Activated CD4-positive, CD25-positive, alpha-beta regulatory T cell treated with anti-CD3 and anti-CD28 coated beads, Interleukin-2, amount 50 U/mL, for 24 hours (primary cell): ENCODE measurements around the gene RAPGEF6.
"Not testable (repeated sequence)": the region's sequence is repeated elsewhere in the genome, so short reads cannot be mapped to it uniquely, and the experiment has no call there.

Source experiments
- ATAC-seq, 2 donors: fragments of 150-1000 bp; cut with Tn5 transposase; one replicate each; pipeline ENCODE4 v1.10.0; 2021; ENCODE audit warnings: mild to moderate bottlenecking in 1 of 2, moderate library complexity in 1 of 2

RAPGEF6 gene

DNA sequence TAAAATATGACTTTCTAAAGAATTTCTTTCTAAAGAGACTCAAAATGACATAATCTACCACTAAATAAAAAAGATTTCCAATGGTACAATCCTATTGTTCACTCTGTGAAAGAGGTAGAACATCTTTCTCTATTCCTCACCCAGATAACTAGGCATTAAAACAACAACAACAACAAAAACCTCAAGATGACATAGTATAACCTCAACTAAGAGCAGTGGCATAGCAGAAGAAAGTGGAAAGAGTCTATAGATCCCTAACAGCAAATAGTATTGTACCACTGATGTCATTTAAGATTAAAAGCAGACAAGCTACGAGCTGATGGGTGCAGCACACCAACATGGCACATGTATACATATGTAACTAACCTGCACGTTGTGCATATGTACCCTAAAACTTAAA is 29.9 kb downstream of the RAPGEF6 start:
- ATAC-seq, result no peak

DNA sequence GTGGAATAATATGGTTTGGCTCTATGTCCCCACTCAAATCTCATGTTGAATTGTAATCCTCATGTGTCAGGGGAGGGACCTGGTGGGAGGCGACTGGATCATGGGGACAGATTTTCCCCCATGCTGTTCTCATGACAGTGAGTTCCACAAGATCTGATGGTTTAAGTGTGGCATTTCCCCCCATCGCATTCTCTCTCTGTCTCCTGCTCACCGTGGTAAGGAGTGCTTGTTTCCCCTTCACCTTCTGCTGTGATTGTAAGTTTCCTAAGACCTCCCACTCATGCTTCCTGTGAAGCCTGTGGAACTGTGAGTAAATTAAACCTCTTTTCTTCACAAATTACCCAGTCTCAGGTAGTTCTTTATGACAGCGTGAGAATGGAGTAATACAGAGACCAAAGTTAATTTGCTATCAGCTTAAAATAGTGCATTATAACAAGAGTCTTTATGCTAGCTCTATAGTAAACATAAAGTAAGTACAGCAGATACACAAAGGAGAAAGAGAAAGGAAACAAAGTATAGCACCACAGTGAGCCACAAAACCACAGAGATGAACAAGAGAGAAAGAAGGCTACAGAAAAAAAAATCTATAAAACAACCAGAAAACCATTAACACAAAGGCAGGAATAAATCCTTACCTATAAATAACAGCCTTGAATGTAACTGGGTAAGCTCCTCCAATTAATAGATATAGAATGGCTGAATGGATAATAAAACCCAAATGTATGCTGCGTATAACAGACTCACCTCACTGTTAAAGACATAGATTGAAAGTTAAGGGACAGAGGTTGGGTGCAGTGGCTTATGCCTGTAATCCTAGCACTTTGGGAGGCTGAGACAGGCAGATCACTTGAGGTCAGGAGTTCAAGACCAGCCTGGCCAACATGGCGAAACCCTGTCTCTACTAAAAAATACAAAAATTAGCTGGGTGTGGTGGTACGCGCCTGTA is 39.7 kb downstream of the RAPGEF6 start:
- ATAC-seq, result peak; percentile 67 to 85

DNA sequence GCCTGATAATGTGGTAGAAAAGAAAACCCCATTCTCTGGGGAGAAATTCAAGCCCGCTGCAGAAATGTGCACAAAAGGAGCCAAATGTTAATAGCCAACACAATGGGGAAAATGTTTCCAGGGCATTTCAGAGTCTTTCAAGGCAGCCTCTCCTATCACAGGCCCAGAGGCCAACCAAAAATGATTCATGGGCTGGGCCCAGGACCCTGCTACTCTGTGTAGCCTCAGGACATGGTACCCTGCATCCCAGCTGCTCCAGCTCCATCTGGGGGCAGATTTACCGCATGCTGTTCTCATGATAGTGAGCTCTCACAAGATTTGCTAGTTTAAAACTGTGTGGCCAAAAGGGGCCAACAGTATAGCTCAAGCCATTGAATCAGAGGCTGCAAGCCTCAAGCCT is 41.1 kb downstream of the RAPGEF6 start:
- ATAC-seq, result no peak

DNA sequence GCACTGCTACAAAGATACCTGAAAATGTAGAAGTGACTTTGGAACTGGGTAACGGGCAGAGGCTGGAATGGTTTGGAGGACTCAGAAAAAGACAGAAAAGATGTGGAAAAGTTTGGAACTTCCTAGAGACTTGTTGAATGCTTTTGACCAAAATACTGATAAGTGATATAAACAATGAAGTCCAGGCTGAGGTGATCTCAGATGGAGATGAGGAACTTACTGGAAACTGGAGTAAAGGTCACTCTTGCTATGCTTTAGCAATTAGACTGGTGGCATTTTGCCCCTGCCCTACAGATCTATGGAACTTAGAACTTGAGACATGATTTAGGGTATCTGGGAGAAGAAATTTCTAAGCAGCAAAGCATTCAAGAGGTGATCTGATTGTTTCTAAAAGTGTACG is 41.6 kb downstream of the RAPGEF6 start:
- not testable (repeated sequence) for ATAC-seq

DNA sequence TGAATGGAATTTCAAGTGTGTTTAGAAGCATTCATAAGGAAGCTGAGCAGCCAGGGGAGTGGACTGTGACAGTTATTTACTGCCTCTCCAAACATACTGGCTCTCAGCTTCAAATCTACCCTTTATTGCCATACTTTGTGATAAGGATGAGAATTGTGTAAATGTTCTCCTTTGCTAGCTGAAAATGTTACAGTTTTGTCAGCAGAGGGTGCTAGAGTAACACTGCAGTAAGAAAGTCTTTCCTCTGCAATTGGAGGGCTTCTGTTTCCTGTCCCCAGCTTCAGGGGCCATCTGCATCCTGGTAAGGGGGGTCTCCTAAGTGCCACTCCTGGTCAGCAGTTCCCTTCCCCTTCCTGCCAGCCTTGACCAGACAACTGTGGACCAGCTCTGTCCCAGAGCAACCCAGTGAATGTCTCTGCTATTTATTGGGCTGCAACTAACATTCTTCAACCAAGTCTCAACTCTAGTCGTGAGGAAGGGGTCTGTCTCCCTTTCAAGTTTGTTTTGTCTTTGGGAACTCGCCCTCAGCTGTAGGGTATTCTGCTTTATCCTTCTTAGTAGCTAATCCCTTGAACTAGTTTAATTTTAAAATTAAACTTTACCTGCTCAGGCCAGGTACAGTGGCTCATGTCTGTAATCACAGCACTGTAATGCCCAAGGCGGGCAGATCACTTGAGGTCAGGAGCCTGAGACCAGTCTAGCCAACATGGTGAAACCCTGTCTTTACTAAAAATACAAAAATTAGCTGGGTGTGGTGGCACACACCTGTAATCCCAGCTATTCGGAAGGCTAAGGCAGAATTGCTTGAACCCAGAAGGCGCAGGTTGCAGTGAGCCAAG is 45.3 kb downstream of the RAPGEF6 start:
- peak in 1 of 2 donors; percentile 35 for ATAC-seq

DNA sequence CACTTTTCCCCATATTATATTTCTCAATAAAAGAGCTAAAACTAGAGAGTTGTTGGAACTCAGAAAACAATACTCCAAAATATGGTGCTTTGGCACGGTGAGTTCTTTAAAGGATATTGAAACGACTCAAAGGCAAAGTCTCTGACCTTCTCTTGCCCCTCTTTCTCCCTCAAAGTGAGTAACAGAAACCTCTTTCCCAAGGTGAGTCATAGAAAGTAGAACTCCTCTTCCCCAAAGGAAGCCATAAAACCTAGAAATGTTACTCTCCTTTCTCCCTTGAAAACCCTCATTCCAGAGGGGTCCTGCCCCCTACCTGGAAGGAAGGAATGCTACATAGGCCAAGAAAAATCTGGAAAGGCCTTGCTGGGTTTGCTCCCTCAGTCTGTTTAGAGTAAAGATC is 47.5 kb downstream of the RAPGEF6 start:
- no peak for ATAC-seq

DNA sequence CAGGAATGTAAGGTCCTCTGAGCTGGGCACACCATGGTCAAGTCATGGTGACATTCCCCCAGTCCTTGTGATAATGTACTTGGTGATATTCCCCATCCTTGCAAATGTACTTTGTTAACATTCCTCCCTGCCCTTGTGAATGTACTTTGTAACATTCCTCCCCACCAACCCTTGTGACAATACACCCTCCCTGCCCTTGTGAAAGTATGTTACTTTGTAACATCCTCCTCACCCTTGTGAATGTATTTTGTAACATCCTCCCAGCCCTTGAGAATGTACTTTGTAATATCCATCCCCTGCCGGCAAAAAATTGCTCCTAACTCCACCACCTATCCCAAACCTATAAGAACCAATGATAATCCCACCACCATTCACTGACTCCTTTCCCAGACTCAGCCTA is 53.3 kb downstream of the RAPGEF6 start:
- no peak for ATAC-seq

DNA sequence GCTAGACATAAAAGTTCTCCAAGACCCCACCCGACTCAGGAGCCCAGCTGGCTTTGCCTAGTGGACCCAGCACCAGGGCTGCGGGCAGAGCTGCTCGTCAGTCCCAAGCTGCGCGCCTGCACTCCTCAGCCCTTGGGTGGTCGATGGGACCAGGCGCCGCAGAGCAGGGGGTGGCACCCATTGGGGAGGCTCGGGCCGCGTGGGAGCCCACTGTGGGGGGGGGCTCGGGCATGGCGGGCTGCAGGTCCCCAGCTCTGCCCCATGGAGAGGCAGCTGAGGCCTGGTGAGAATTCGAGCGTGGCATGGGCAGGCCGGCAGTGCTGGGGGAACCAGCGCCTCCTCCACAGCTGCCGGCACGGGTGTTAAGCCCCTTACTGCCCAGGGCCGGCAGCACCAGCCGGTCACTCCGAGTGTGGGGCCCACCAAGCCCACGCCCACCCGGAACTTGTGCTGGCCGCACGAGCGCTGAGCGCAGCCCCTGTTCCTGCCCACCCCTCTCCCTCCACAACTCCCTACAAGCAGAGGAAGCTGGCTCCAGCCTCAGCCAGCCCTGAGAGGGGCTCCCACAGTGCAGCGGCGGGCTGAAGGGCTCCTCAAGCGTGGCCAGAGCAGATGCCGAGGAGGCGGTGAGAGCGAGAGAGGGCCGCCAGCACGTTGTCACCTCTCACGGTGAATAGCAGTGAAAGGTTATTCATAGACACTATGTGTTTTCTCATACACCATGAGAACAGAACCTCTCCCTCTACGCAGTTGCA is 54.9 kb downstream of the RAPGEF6 start:
- no peak for ATAC-seq

DNA sequence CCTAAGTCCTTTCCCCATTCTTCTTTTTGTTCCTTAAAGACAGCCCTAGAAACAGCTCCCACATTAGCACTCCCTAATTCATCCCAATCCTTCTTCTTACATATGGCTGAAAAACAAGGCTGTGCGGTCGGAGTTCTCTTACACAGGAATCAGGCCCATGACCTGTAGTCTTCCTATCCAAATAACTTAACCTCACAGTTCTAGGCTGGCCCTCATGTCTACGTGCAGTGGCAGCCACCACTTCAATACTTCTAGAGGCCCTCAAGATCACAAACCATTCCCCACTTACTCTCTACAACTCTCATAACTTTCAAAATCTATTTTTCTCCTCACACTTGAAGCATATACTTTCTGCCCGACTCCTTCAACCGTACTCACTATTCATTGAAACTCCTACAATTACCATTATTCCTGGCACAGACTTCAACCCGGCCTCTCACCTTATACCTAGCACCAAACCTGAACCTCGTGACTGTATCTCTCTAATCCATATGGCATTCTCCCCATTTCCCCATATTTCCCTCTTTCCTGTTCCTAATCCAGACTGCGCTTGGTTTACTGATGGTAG is 59.3 kb downstream of the RAPGEF6 start:
- no peak for ATAC-seq

DNA sequence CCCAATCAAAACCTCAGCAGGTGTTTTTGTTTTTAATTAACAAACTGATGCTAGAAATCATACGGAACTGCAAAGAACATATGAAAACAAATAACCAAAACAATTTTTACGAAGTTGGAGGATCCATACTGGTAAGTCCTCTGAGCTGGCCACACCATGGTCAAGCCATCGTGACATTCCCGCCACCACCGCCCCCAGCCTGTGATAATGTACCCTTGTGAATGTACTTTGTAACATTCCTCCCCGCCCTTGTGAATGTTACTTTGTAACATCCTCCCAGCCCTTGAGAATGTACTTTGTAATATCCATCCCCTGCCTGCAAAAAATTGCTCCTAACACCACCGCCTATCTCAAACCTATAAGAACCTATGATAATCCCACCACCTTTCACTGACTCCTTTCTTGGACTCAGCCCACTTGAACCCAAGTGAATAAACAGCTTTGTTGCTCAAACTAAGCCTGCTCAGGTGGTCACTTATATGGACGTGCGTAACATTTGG is 63.3 kb downstream of the RAPGEF6 start:
- ATAC-seq, result no peak

DNA sequence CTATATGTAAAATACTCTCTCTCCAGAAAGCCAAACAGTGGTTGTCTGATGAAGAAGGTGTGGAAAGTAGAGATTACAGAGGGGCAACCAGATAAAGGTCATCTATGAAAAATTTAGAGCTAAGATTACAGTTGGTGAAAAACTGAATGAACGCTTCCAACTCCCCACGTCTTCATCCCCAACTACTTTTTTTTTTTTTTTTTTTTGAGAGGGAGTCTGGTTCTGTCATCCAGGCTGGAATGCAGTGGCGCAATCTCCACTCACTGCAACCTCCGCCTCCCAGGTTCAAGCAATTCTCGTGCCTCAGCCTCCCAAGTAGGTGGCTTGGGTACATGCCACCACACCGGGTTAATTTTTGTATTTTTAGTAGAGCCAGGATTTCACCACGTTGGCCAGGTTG is 64.3 kb downstream of the RAPGEF6 start:
- no peak for ATAC-seq

DNA sequence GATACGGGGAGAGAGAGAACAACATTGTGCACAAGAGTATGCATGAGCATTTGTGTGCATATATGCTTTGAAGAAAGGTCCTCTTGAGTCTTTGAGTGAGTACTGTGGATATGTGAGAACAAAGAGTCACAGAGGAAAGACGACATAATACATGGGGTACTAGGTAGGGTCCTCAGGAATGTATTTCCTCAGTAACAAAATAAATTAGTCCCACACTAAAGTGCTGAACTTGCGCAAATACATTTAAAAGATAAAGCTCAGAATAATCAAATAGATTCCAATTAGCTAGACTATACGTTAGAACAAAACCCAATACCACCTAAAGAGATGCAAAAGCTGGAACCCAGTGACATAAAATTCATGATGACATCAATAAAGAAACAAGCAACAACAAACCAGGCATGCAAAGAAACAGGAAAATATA is 70.8 kb downstream of the RAPGEF6 start:
- no peak for ATAC-seq

DNA sequence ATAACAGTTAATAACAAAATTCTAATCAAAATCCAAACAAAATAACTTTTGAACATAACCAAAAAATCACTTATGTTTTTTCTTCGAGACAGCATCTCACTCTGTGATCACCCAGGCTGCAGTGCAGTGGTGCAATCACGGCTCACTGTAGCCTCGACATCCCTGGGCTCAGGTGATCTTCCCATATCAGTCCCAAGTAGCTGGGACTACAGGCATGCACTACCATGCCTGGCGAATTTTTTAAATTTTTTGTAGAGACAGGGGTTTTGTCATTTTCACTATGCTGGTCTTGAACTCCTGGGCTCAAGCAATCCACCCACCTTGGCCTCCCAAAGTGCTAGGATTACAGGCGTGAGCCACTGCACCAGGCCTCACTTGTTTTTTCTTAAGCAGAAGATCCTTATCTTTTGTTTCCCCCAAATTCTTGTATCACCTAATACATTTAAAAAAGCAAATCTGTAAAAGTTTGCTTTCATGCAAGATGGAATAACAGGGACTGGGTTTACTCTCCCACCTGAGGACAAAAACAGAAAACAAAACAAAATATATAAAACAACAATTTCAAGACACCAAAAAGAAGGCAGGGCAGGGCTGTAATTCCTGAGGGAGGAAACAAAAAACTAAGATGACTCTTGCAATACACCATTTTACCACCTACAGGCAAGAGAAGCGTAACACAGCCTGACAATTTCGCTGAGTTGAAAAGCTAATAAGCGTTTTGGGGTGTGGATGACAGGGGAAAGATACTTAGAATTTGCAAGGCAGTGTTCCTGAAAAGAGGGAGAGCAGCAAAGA is 71.4 kb downstream of the RAPGEF6 start:
- no peak for ATAC-seq

DNA sequence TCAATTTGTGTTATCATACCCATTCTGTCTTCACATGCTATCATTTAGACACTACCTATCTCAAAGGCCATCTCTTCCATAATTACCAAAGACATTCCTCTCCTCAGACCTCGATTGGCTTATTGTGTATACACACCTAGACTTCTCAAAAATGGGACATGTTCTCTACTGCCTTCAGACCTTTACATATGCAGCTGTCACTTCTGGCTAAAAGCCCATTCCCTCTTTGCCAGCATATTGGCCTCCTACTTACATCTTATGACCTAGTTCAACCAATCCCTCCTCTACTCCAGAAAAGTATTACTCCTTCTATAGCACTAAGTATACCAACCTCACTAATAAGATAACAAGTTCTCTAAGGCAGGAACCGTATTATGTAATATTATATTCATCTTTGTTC is 84.4 kb downstream of the RAPGEF6 start:
- no peak for ATAC-seq

DNA sequence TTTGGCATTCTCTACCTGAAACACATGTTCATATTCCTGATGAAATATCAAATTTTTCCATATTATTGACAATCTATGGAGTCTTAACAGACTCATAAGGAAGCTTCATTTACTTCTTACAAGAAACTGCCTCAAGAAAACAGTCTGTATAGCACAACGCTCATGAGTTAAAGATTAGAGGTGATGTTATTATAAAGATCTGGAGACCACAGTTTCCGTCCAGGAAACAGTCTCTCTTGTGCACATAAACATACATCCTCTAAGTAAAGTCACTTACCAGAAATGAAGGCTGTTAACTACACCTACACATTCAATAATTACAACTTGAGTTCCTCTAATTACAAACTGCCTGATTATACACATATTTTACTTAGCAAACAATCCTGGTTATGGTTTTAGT is 86.9 kb downstream of the RAPGEF6 start:
- ATAC-seq, result peak; percentile 91 to 92

DNA sequence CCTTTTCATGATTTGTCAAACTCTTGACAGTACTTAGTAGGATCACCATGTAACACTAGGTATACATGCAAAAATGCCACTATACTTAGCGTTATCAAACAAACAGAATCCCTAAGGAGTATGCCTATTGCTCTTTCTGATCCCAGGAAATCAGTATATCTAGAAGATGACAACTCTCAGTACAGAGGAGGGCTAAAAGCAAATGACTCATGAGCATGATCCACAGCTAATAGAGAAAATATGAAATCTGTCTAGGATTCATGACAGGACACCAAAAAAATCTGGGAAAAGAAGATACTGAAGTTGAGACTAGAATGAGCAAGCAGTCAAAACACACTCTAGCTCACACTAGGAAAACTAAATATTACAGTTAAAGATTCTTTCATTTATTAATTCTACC is 89.2 kb downstream of the RAPGEF6 start:
- no peak for ATAC-seq

DNA sequence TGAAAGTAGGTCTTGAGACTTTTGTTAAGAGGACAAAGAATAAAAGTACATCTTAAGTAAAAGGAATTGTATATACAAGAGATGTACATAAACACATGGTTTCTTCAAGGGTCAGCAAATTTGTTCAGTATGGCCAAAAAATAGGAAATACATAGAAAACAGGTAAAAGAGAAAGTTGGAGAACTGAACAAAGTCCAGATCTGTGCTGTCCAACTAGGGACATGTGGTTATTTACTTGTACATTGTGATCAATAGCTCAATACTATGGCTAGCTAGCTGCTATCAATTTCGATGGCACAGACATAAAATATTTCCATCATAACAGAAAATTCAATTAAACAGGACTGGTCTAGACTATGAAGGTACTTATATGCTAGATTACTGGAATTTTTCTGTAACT is 92.3 kb downstream of the RAPGEF6 start:
- ATAC-seq, result no peak

DNA sequence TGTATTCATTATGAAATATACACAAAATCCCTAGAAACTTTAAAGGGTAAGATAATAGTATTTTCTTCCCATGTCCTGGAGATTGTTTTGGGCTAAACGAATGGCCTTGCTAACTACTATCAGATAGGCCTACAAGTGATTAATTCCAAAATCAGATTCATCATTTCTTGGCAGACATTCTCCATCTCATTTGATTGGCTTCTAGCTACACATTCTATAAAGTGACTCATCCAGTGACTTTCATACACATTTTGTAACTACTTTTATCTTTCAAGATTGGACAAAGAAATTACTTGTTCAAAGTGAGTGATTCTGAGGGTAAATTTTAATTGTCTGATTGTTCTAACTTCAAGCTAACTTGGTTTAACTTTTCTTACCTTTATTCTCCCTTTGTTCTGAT is 93.3 kb downstream of the RAPGEF6 start:
- peak; percentile 55 to 69 for ATAC-seq

DNA sequence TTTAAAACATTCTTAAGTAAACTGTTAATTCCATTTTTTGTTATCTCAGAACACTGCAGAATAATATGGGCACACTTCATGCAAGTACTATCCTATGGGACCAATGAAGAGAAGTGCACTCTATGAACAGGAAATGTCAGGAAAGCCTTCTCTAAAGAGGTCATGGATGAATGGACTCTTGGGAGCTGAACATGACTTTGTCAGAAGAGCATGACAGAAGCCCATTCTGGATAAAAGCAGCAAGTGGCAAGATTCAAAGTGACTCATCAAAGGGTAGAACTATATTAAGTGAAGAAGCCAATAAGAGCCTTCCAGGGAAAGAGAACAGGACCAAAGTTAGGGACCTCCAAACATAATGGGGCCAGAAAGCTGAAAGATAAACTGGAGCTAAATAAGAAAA is 94.0 kb downstream of the RAPGEF6 start:
- no peak for ATAC-seq

DNA sequence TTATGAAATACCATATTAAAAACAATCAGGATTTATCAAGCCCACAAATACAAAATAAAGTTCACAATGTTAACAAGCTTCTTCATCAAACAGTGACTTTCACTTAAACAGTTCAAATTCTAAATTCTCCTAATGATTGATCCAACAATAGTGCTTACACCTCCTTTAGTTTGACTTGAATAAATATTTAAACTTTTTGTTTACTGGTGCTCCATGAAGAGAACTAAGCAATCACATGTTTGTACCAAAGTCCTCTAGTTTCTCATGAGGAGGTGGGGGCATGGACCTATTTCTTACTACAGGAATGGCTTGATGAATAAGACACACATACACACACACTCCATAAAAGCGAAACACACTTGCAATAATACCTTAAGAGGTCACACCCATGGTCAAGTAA is 95.8 kb downstream of the RAPGEF6 start:
- ATAC-seq, result no peak

DNA sequence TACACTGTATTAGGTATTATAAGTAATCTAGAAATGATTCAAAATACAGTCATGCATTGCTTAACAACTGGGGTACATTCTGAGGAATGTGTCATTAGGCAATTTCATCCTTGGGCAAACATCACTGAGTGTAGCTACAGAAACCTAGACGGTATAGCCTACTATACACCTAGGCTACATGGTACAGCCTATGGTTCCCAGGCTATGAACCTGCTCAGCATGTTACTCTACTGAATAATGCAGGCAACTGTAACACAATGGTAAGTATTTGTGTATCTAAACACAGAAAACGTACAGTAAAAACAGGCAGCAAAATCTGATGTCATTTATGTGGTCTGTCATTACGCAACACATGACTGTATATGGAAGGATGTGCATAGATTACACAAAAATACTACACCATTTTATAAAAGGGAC is 96.8 kb downstream of the RAPGEF6 start:
- peak; percentile 83 to 87 for ATAC-seq
